Nephron (organoid): ENCODE data around the gene MAGI2.

ENCODE experiments used
- H3K27ac Mint-ChIP-seq, 3 experiments: 2 replicates each; pipeline ENCODE4 v1.8.0; 2020; ENCODE audit warnings: mixed read lengths in 3 of 3, mild to moderate bottlenecking in 2 of 3, moderate library complexity in 1 of 3
- H3K27me3 Mint-ChIP-seq: 2 replicates; pipeline ENCODE4 v1.8.0; 2021; ENCODE audit warnings: low read depth, mild to moderate bottlenecking, moderate library complexity, mixed read lengths
- H3K36me3 Mint-ChIP-seq: 2 replicates; pipeline ENCODE4 v1.8.0; 2020; ENCODE audit warnings: low read depth, mixed read lengths
- H3K4me1 Mint-ChIP-seq: 2 replicates; pipeline ENCODE4 v1.8.0; 2020; ENCODE audit warnings: mixed read lengths
- H3K4me3 Mint-ChIP-seq, 3 experiments: 2 replicates each; pipeline ENCODE4 v1.8.0; 2020; ENCODE audit warnings: mild to moderate bottlenecking in 3 of 3, mixed read lengths in 3 of 3, moderate library complexity in 2 of 3
- H3K9me3 Mint-ChIP-seq: 2 replicates; pipeline ENCODE4 v1.8.0; 2020; ENCODE audit warnings: mixed read lengths
- TF ChIP-seq, protein P1 (sequence below), 3 experiments: fragments of 200-600 bp; sonication (generic); IDR thresholded peaks; one replicate each; pipeline ENCODE4 v1.5.0; 2021; ENCODE audit warnings: antibody characterized with exemption in 3 of 3; ENCODE audit not compliant: unreplicated experiment in 3 of 3

The MAGI2 gene

DNA sequence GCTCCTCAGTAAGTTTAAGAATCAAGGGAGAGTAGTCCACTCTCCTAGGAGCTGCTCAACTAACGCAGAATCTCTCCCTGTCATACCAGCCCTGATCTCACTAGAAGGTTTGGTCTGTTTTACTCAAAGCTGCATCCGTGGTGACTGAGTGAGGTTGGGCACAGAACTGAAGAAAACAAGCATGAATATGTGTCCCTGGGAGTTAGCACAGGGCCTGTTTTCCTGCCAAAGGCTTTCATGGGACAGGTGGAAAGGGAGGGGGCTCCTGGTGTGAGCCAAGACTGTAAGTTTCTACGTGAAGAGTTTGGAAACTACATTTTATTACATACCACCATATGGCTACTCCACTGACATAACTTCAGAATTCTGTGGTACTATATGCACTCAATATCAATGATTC is 705.9 kb downstream of the MAGI2 start:
- TF ChIP-seq, protein P1, sequence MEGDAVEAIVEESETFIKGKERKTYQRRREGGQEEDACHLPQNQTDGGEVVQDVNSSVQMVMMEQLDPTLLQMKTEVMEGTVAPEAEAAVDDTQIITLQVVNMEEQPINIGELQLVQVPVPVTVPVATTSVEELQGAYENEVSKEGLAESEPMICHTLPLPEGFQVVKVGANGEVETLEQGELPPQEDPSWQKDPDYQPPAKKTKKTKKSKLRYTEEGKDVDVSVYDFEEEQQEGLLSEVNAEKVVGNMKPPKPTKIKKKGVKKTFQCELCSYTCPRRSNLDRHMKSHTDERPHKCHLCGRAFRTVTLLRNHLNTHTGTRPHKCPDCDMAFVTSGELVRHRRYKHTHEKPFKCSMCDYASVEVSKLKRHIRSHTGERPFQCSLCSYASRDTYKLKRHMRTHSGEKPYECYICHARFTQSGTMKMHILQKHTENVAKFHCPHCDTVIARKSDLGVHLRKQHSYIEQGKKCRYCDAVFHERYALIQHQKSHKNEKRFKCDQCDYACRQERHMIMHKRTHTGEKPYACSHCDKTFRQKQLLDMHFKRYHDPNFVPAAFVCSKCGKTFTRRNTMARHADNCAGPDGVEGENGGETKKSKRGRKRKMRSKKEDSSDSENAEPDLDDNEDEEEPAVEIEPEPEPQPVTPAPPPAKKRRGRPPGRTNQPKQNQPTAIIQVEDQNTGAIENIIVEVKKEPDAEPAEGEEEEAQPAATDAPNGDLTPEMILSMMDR (IDR thresholded peaks at IDR 0.05; ENCODE audit: unreplicated experiment in 3 of 3): no peak
- H3K4me3 Mint-ChIP-seq: no peak overlapping the region

DNA sequence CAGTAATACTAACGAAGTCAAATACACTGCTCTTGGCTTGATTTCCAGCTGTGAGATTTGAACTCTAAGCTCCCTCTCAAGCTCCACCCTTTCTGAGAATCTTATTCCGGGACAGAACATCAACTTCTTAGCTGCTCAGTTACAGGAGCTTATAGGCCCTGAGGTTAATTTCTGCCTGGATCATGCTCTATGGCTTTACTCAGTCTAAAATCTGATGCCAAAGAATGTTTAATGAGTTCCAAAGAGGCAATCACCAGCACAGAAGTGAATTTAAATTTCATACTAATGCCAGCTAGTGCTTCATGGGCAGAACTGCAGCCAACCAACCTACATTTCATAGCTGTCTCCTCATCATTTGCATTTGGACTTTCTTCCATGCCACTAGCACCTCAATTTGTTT is 707.2 kb downstream of the MAGI2 start:
- TF ChIP-seq, protein P1 (IDR thresholded peaks at IDR 0.05; ENCODE audit: unreplicated experiment in 3 of 3): no peak
- H3K27ac Mint-ChIP-seq: no peak overlapping the region
- no peak overlapping the region for H3K4me3 Mint-ChIP-seq
- H3K27me3 Mint-ChIP-seq: no peaks in the 10 kb centered on the region
- no peaks in the 10 kb centered on the region for H3K4me1 Mint-ChIP-seq
- H3K9me3 Mint-ChIP-seq: no peaks in the 10 kb centered on the region
- H3K36me3 Mint-ChIP-seq: no peaks in the 10 kb centered on the region

More for the DNA sequence above, 705.9 kb downstream of the MAGI2 start:
- Mint-ChIP-seq H3K9me3 (peaks cover 4% of the 10 kb centered on the region), H3K36me3 (peaks cover 4% of the 10 kb centered on the region), H3K4me1 (no peaks in the 10 kb centered on the region), H3K27ac (no peak overlapping the region), H3K27me3 (no peaks in the 10 kb centered on the region)

DNA sequence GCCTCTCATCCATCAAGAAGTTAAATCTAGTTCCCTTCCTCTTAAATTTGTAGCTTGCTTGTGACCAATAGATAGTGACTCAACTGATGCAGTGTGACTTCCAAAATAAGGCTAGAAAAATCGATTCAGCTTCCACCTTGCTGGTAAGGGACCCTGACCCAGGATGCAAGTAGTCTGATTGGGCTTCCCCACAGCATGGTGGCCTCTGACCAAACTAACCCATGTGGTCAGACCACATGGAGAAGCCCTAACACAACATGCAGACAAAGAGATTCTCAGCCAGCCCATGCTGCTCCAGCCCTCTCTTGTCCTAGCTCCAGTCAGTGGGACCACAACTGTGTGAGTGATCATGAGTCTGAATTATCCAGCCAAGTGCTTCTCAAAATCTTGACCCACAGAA is 710.8 kb downstream of the MAGI2 start:
- no peaks in the 10 kb centered on the region for H3K36me3 Mint-ChIP-seq
- TF ChIP-seq, protein P1 (IDR thresholded peaks at IDR 0.05; ENCODE audit: unreplicated experiment in 3 of 3): no peak
- no peaks in the 10 kb centered on the region for H3K9me3 Mint-ChIP-seq
- no peaks in the 10 kb centered on the region for H3K27me3 Mint-ChIP-seq
- H3K4me1 Mint-ChIP-seq: no peaks in the 10 kb centered on the region
- H3K4me3 Mint-ChIP-seq: no peak overlapping the region
- H3K27ac Mint-ChIP-seq: no peak overlapping the region

DNA sequence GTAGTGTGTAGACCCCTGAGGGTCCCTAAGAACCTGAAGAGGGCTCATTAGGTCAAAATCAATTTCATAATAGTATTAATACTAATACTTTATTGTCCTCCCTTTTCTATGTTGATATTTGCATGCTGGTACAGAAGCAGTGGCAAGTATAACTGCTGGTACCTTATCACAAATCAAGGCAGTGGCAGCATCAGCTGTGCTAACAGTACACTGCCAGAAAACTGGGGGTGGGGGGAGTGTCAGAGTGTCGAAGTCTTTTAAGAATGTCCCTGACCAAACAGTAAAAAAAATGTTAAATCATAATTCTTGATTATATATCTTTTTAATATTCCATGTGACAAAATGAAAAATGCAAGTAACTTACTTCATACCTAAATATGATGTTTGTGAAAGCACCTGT is 716.9 kb downstream of the MAGI2 start:
- no peaks in the 10 kb centered on the region for H3K27me3 Mint-ChIP-seq
- H3K36me3 Mint-ChIP-seq: no peaks in the 10 kb centered on the region
- no peaks in the 10 kb centered on the region for H3K9me3 Mint-ChIP-seq
- H3K27ac Mint-ChIP-seq: no peak overlapping the region
- H3K4me1 Mint-ChIP-seq: no peaks in the 10 kb centered on the region
- H3K4me3 Mint-ChIP-seq: no peak overlapping the region
- TF ChIP-seq, protein P1 (IDR thresholded peaks at IDR 0.05; ENCODE audit: unreplicated experiment in 3 of 3): no peak

DNA sequence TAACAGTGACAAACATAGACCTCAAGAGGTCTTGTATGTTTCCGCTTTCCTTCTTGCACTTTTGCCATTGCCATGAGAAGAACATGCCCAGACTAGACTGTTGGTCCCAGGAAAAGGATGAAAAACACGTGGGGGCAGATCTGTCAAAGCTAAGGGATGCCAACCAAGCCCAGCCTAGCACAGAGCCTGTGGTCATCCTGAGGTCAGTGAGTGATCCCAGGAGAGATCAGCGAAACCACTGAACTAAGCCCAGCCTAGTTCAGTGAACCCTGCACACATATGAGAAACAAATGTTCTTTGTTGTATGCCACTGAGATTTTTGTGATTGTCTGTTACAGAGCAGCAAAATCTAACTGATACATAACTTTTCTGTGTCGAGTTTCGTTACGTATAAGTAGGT is 718.8 kb downstream of the MAGI2 start:
- Mint-ChIP-seq H3K4me1 (no peaks in the 10 kb centered on the region), H3K4me3 (no peak overlapping the region), H3K9me3 (no peaks in the 10 kb centered on the region), H3K36me3 (no peaks in the 10 kb centered on the region), H3K27ac (no peak overlapping the region), H3K27me3 (no peaks in the 10 kb centered on the region)
- TF ChIP-seq, protein P1 (IDR thresholded peaks at IDR 0.05; ENCODE audit: unreplicated experiment in 3 of 3): no peak

DNA sequence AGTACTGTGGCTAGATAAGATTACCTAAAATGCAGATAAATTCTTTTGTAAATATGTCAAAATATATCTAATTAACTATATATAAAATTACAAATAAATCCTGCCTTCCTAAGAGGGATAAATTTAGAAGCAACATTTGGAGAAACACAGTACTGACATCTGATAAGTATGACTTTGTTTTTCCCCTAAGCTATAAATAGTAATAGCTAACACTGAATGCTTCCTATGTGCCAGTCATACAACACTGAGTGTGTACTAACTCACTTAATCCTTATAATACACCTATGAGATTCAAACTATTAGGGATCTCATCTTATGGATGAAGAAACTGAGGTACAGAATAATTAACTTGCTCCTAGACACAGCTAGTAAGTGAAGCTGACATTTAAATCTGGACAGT is 733.4 kb downstream of the MAGI2 start:
- H3K36me3 Mint-ChIP-seq: peaks cover 7% of the 10 kb centered on the region
- H3K4me1 Mint-ChIP-seq: peaks cover 24% of the 10 kb centered on the region
- H3K4me3 Mint-ChIP-seq: no peak overlapping the region
- no peaks in the 10 kb centered on the region for H3K9me3 Mint-ChIP-seq
- H3K27ac Mint-ChIP-seq: no peak overlapping the region
- H3K27me3 Mint-ChIP-seq: no peaks in the 10 kb centered on the region
- TF ChIP-seq, protein P1 (IDR thresholded peaks at IDR 0.05; ENCODE audit: unreplicated experiment in 3 of 3): no peak
